GM18520 (cell line): Measurements from ENCODE around the gene GCA.
A peak's percentile ranks its signal among the peaks of the same experiment; 100 is the strongest.

Experiments used
- ATAC-seq: cut with Tn5 transposase; IDR thresholded peaks from one replicate; pipeline ENCODE4 v1.9.1; 2021; ENCODE audit not compliant: unreplicated experiment

The GCA gene, protein sequence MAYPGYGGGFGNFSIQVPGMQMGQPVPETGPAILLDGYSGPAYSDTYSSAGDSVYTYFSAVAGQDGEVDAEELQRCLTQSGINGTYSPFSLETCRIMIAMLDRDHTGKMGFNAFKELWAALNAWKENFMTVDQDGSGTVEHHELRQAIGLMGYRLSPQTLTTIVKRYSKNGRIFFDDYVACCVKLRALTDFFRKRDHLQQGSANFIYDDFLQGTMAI

DNA sequence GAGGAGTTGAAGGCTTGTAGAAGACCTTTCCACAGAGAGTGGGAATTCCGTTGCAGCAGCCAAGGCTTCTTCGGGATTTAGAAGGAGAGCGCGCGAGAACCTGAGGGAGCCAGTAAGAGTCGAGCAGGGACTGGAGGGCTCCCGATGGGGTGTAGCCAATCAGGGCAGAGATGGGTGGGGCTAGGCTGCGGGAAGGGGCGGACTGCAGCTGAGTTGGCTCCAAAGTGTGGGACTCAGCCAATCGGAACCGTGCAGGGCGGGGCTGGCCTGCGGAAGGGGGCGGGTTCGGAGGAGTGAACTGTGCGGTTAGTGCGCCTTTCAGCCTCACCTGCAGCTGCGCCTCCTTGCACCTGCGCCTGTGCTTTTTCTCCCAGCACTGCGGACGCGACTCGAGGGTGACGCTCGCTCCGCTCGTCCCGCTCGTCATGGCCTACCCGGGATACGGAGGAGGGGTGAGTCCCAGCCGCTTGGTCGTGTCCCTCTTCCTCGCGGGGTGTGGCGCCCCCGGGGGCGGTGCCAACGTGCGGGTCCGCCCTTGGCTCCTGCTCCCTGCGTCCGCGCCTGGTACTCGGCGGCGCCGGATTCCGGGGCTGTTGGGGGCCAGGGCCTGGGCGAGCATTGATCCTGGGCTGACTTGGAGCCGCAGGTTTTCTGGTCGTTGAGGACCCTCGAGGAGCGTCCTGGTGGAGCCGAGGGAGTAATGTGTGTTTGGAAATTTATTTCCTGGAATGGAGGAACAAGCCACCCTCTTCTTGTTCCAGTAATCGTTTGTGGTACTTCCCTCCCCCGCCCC is at the start of gene GCA:
GCA (plus strand) TSS at position 309 of the 793 bp plus-strand sequence; CDS start at position 426, 117 bp downstream.
- peak; percentile 98 for ATAC-seq

DNA sequence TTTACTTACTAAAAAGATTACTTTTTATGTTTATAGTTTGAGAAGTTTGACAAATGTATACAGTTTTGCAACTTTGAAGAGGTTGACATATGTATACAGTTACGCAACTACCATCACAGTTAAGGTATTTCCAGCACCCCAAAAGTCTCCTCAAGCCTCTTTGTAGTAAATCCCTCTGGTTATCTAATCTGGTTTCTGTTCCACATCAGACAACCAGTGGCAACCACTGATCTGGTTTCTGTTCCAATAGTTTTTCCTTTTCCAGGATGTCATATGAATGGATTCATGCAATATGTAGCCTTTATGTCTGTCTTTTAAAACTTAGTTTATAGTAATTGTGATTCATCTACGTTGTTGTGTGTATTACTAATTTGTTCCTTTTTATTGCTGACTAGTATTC is 48.9 kb upstream of the GCA start:
- ATAC-seq = no peak

DNA sequence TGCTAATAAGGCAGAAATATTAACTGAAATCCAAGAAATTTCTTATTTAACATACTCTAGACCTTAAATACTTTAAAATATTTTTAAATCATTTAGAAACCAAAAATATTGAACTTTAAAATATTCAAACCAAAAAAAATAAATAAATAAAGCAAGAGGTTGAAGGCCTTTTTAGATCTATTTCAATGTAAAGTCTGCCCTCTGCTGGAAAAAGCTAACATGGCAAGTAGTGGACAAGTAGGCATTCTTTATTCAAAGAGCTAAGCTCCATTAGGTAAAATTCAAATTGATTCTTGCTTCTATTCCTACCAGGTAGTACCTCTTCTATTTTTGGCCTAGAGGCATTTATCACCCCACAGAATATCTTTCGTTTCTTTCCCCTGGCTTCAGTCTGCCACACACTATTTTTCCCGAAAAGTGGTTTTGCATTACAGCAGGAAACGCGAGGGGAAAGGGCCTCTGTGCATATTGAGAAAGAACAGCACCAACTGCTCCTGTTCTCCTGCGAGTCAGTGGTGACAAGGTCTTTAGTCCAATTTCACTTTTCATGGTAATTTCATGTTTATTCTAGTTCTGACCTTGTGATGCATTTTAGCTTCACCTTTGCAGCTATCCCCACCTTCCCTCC is 45.9 kb upstream of the GCA start:
- no peak for ATAC-seq

DNA sequence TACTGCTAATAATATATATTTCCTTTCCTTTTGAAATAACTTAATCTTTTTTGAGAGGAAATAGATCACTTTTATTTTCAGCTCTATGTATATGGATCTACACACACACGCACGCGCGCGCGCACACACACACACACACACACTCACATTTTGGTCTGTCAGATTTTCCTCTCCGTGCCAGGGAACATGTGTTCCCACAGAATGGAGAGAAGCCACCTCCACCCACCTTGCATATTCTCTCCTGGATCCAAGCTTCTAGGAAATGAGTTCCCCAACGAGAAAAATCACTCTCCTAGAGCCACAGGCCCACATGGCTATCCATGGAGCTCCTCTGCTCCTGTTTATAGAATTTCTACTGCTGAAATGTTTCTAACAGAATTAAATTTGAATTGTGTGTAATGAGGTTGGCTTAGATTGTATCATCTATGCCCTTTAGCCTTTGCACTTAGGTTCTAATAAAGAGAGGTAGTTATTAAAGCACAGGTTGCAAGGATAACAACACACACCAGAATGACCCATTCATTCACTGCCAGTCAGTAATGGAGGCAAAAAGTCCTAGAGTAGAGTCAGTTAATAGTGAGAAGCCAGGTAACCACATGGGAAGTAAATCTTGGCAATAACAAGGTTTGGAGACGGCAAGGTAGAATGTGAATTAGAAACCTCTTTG is 45.1 kb upstream of the GCA start:
- no peak for ATAC-seq

DNA sequence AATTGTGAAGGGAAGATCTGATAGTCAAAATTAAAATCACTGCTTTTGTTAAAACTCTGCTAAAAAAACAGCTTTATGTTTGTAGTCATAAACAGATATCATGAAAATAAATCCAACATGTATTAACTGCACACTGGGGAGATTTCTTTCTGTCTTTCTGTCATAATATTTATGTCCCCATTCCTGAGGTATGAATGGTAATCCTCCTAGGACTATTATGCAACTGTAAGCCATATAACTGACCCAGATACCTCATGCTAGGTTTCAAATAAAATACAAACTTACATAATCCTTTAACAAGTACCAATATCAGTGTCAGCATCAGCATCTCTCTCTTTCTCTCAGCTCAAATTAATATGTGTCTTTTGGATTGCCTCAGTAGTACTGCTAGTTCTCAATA is 43.7 kb upstream of the GCA start:
- no peak for ATAC-seq

DNA sequence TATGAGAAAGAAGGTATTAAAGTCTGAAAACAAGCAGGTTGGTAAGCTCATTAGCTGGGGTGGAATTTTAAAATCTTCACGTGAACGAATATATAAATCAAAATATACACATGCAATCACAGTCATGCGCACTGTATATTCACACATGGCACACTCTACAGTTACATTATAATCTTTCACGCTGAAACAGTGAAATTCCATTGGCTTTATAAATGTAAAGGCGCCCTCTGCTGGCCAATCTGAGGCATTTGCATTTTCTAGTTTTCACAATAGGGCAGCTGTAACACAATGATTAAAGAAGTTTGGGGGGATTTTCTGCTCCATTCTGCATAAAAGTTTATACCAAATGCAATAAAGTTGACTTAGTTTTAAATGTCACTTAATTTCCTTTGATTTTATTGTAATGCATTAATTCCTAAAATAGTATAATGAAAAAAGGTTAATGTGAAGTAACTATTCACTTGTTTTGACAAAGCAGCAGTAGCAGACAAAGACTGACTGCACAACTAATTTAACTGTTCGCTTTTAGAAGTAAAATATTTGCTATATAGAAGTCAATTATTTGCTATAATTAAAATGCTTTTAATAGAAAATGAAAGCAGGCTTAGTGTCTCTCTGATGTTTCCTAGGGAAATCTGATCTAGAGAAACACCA is 42.7 kb upstream of the GCA start:
- ATAC-seq = peak; percentile 29

DNA sequence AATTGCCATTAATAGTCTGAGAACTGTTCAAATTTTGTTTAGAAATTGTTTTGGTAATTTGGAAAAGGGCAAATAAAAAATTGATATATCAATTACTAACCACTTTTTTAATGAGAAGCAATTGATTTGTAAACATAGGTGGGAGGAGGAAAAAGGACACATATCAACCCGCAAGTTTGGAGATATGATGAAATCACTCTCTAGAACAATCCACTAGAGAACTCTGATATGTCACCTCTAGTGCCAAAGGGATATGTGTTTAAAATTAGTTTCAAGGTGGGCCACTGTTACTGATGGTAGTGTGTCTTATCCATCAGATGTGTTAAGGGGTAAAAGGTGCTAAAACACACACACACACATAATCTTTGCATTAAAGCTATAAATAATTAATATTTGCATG is 42.1 kb upstream of the GCA start:
- ATAC-seq = no peak

DNA sequence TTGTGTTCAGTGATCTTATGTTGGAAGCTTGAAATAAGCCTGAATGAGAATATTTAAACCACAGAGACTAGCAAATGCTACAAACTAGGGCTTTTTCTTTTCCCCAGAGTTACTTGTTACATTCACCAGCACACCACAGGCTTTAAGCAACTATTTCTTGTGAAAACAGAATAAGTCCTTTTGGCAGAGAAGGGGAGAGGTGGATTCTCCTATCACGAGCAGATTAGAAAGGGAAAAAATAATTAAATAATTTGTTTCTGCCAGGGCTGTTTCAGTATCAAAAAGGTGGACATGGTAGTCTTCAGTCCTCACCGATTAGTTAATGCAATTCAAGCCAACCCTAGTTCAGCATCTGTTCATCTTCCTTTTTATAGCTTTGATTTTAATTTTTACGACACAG is 38.0 kb upstream of the GCA start:
- ATAC-seq = no peak

DNA sequence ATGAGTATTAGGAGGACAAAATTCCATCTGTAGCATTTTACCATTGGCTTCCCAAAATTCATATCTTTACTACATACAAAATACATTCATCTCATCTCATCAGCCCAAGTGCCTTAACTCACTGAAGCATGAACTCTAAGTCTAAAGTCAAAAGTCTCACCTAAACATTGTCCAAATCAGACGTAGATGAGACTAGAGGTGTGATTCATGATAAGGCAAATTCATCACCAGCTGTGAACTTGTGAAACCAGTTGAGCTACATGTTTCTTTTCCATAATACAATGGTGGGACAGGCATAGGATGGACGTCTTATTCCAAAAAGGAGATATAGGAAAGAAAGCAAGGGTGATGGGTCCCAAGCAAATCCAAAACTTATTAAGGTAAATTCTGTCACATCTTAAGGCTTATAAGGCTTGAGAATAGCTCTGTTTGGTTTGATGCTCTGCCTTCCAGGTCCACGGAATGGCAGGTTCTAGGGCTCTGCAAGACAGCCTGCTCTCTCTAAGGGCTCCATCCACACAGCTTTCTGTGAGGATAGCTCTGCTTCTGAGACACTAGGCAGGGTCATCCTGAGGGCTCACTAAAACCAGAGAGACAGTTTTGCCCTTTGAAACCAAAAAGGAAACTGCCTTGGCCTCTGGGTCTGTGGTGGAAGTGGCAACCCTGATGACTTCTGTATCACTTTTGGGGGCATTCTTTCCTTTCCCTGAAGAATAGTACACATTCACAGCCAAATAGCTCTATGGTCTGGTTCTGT is 35.0 kb upstream of the GCA start:
- peak; percentile 63 for ATAC-seq

DNA sequence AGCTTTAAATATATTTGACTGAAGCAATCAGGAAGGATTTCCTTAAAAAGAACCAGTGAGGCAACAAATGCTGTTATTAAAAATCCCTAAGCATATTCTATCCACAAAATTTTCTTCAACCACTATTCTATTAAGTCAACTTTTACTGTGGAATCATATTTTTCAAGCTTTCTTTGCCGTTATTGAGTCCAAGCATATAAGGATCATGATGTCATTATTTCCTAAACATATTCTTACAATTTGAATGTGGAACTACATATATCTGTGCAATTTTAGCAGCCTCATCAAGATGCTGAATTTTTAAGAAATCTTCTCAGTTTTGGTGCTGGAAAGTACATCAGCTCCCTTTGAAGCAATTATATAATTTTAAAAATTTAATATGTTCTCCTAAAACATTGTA is 31.1 kb upstream of the GCA start:
- ATAC-seq = no peak

DNA sequence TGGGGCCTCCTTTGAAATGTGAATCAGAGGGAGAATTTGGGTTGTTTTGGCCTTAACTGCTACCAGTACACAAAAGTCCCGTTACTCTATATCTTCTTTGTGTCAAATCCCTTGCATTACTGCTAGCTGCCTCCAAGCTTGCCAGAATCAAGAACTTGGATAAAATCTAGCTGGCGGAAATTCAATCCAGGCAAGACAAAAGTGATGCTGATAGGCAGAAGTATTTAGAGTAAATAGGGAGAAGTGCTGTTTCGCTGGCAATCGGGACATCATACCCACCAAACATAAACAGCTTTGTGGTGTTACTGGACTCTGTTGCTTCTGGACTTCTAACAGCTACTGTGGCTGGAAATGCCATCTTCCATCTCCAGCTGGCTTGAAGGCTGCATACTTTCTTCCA is 28.0 kb upstream of the GCA start:
- ATAC-seq = no peak

DNA sequence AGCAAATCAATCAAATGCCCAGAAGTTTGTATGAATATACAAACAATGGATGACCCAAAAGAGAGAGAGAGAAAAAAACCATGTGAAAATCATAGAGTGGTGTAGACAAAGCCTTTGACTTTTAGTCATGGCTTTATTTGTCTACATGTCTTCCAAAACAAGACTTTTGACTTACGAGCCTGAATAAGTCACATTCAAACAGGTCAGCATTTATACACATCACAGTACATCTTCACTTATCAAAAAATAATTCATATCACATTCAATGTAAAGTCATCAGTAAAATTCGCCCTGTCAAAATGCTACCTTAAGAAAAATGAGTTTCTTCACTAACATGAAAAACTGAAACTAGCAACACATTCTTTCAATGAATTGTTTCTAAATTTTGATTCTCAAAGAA is 27.3 kb upstream of the GCA start:
- no peak for ATAC-seq

DNA sequence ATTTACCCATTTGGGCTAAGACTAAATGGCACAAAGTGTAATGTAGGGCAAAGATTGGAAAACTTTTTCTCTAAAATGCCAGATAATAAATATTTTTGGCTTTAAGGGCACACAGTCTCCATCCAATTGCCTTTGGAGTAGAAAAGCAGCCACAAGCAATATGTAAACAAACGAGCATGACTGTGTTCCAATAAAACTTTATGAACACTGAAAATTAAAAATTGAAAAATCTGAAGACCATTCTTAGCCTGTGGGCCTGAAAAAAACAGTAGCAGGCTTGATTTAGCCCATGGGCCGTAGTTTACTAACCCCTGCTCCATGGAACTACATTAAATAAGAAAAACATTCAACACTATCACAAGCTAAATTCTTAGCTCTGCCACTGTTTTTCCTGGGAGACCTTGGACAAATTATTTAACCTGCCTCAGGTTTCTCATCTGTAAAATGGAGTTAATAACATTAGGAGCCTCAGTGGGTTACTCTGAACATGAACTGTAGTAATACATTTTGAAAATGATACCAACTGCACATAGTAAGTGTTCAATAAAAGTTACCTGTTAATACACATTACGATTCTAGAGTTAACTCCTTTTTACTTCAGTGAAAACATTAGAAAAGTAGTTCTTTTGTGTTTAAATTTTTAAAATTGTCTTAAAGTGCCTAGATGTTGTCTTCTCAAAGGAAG is 26.7 kb upstream of the GCA start:
- no peak for ATAC-seq

DNA sequence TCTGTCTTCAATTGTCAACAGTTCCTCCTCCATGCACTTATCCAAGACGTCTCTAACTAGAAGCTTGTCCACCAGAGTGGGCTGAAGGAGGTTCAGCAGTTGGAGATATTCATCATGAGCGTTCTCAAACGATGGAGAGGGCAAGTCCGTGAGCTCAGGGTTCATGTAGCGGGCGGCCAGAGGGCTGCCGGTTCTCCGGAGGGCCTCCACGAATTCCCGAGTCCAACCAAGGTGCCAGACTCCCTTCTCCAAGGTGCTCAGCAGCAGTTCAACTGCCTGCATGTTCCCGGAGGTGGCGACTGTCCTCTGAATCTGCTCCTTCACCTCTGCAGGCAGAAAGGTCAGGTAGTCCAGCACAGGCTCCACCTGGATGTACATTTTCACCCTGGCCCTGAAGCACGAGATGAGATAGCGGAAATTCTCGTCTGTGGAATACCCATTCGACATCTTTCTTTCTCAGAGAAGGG is 26.0 kb upstream of the GCA start:
- ATAC-seq = no peak

DNA sequence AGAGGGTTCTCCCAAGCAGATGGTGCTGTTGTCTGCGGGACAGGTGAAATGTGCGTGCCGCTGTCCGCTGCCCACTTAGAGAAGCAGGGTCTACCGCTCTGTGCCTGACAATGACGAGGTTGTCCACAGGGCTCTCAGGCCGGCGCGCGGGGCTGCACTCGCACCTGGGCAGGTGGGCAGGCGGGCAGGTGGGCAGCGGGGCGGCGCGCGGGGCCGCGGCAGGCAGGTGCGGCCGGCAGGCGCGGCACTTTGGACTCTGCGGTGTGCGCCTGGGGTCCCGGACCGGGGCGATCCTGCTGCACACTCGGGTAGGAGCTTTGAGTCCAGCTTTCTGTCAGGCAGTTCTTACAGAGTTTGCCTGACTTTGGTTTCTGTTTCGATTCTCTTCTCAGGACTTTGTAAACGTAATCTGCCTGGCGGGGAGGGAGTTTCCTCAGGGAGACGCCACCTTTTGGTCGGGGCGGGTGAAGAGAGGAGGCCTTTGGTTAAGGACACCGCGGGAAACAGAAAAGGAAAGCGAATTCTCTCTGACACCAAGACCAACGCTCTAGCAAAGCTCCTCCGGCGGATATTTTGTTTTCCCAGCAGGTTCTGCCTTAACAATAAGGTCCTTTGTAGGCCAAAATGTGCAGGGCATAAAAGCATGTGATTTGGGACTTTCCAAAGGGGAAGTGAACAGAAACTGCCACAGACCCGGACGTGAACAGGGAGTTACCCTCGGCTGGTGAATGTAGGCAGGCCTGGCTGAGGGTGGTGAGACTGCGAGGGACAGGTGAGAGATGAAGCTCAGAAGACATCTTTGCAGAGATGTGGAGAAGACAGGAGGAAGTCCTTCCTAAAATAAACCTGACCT is 25.4 kb upstream of the GCA start, which contains the start of gene IFIH1:
IFIH1 (minus strand) TSS at position 357 of the 853 bp plus-strand sequence. CDS start 377 bp downstream, outside the sequence.
- peak; percentile 86 for ATAC-seq

DNA sequence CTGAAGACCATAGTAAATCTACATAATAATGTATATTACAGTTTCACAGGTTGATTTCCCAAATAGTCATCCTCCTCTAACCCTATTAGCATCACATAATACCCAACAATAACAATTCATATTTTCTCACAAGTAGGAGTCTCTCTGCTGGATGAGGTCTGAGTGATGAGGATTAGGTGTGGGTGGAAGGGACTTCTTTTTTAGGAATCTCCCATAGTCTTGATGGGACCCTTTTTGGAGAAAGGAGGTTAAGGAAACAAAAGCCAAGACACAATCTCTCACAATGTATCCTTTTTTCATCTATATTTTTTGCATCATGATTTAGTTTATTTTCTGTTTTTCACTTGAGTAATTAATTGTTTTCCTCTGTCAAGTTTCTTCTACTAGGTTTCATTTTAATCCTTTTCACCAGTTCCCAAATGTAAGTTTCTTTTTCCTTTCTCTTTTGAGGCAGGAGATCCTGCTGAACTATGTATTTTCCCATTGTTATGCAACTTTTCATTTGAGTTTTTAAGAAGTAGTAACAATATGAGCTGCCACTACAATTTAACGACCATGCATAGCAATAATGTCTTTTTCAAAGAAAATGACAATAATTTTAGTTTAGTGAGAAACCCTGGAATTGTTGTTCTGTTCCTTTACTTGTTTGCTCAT is 22.9 kb upstream of the GCA start:
- ATAC-seq = no peak

DNA sequence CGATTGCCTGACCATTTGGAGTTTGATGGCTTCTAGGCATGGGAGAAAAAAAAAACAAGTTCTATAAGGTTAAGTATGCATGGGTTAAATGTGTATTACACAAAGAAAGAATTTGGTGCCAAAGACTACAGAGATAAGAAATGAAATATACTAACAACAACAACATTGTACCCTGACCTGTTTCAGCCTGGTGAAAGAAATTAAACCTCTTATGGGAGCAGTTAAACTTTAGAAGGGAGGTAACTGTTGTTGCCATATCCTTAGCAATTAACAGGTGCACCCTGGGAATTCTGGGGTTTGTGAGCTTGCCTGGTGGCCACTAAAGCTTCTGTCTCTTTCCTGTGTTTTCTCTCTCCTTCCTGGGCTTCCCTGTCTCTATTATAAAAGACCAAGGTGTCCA is 19.0 kb upstream of the GCA start:
- no peak for ATAC-seq

DNA sequence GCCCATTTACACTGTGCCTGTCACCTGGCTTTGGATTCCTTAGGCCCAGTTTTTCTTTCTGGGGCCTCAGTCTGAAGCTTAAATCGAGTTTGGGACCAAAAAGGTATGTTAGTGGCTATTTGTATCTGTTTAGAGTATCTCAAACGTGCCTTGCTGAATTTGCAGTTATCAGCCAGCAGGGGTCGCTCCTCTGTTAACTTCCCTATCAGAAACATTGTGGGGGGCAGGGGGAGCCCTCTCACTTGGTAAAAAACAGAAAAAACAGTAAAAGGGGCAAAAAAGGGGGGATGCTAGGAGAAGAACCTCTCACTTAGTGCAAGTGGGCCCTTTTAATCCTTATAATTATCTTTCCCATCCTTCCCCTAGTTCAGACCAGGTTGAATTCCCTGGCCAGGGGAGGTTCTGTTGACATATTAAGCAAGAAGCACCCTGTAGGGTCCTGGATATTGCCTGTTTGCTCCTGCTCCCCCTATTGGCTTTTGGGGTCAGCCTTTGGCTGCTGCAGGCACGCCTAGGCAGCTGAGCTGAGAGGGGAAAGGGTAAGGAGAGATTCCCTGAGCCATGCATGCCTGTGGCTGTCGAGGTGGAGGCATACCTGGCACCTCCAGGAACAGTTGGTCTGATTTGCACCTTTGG is 16.7 kb upstream of the GCA start:
- no peak for ATAC-seq
